Progenitor cell of endocrine pancreas (in vitro differentiated cells): ENCODE results near the gene PPP1R14B. TPM values are rescaled to one million over a fixed set of nuclear protein-coding genes. Genes with fewer than 3 reads are reported as not detected.
A peak's percentile ranks its signal among the peaks of the same experiment; 100 is the strongest.

Experiments used
- DNase-seq: peaks from one replicate; pipeline ENCODE4 v3.0.0; 2021; ENCODE audit warnings: low spot score; ENCODE audit not compliant: unreplicated experiment
- H3K27ac Mint-ChIP-seq: 2 replicates; pipeline ENCODE4 v1.8.0; 2021; ENCODE audit warnings: mild to moderate bottlenecking, moderate library complexity, mixed read lengths
- H3K27me3 Mint-ChIP-seq: 2 replicates; pipeline ENCODE4 v1.8.0; 2021; ENCODE audit warnings: mixed read lengths
- H3K36me3 Mint-ChIP-seq: 2 replicates; pipeline ENCODE4 v1.8.0; 2022; ENCODE audit warnings: mixed read lengths; ENCODE audit not compliant: insufficient read depth
- H3K4me1 Mint-ChIP-seq: 2 replicates; pipeline ENCODE4 v1.8.0; 2021; ENCODE audit warnings: low read depth, mixed read lengths
- H3K4me3 Mint-ChIP-seq: 2 replicates; pipeline ENCODE4 v1.8.0; 2021; ENCODE audit warnings: low read depth, mild to moderate bottlenecking, moderate library complexity, mixed read lengths
- H3K9me3 Mint-ChIP-seq: 2 replicates; pipeline ENCODE4 v1.8.0; 2021; ENCODE audit warnings: low read depth, mixed read lengths
- total RNA-seq: library from RNA; stranded (reverse); gene quantifications from 2 replicates; pipeline ENCODE4 v1.2.1, GENCODE V29; 2021
- TF ChIP-seq, protein P1 (sequence below): fragments of 200-600 bp; sonication (generic); IDR thresholded peaks from one replicate; pipeline ENCODE4 v1.5.0; 2021; ENCODE audit warnings: antibody characterized with exemption, mild to moderate bottlenecking; ENCODE audit not compliant: unreplicated experiment

PPP1R14B gene
- total RNA-seq, 1 donor from 2014 or later = 198 TPM

DNA sequence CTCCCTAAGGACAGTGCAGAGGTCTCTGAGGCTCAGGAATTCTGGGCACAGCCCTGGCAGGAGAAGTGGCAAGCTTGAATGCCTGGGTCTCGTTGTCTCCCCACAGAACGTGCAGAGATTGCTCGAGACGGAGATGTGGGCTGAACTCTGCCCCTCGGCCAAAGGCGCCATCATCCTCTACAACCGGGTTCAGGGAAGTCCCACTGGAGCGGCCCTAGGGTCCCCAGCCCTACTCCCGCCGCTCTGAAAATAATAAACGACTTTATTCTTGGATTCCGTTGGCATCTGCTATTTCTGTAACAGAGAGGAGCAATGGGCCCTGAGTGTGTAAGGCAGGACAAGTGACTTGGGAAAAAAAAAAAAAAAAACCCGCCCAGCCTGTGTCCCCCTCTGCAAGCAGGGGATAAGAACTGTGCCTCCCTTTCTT lies 17.0 kb downstream of the PPP1R14B start:
- Mint-ChIP-seq H3K9me3 (no peaks in the 10 kb centered on the region), H3K36me3 (no peaks in the 10 kb centered on the region), H3K4me3 (peak overlapping the region; percentile 78), H3K27ac (peak overlapping the region; percentile 93), H3K27me3 (no peaks in the 10 kb centered on the region), H3K4me1 (peaks cover 16% of the 10 kb centered on the region)
- no peak for DNase-seq
- TF ChIP-seq, protein P1, sequence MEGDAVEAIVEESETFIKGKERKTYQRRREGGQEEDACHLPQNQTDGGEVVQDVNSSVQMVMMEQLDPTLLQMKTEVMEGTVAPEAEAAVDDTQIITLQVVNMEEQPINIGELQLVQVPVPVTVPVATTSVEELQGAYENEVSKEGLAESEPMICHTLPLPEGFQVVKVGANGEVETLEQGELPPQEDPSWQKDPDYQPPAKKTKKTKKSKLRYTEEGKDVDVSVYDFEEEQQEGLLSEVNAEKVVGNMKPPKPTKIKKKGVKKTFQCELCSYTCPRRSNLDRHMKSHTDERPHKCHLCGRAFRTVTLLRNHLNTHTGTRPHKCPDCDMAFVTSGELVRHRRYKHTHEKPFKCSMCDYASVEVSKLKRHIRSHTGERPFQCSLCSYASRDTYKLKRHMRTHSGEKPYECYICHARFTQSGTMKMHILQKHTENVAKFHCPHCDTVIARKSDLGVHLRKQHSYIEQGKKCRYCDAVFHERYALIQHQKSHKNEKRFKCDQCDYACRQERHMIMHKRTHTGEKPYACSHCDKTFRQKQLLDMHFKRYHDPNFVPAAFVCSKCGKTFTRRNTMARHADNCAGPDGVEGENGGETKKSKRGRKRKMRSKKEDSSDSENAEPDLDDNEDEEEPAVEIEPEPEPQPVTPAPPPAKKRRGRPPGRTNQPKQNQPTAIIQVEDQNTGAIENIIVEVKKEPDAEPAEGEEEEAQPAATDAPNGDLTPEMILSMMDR = no peak

DNA sequence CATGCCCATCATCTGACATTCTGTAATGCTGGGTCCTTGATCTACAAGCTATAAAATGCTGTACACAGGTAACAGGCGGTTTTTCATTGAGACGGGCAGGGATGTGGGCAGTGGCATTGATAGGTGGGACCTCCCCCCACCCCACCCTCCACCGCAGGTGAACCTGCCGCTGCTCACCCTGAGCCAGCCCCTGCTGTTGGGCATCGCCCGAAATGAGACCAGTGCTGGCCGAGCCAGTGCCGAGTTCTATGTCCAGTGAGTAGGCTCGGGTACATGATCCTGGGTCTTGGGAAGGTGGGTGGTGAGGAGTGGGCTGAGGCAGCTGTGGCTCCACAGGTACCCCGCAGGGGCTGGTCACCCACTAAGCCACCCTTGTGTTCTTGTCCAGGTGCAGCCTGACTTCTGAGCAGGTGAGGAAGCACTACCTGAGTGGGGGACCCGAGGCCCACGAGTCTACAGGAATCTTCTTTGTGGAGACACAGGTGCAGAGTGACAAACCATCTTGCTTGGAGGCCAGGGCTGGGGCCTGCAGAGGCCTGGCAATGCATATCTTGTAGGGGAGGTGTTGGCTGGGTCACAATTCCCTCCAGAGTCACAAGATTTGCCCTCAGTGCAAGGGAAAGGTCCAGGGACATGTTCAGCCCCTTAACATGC lies 17.5 kb downstream of the PPP1R14B start:
- DNase-seq = no peak
- TF ChIP-seq, protein P1 = no peak
- no peaks in the 10 kb centered on the region for H3K27me3 Mint-ChIP-seq
- H3K4me1 Mint-ChIP-seq = peaks cover 16% of the 10 kb centered on the region
- H3K9me3 Mint-ChIP-seq = no peaks in the 10 kb centered on the region
- no peaks in the 10 kb centered on the region for H3K36me3 Mint-ChIP-seq
- H3K27ac Mint-ChIP-seq = peak overlapping the region; percentile 93
- peak overlapping the region; percentile 78 for H3K4me3 Mint-ChIP-seq

DNA sequence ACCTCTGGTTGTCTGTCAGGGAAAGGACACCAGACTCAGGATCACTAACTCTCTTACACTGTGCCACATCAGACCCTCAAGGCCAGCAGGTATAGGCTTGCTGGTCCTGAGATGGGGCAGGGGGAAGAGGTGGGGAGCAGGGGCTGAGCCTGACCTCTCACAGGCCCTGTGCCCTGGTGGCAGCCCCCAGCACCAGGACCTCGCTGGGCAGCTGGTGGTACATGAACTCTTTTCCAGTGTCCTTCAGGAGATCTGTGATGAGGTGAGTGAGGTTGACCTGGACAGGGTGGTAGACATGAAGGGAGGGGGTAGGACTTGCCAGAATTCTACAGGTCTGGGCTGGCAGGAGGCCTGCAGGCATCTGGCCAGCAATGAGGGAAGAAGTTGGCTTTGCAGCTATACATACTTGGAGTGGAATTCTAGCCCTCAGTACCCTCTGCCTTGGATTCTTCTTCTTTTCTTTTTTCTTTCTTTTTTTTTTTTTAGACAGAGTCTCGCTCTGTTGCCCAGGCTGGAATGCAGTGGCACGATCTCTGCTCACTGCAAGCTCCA lies 19.3 kb downstream of the PPP1R14B start:
- no peaks in the 10 kb centered on the region for H3K27me3 Mint-ChIP-seq

DNA sequence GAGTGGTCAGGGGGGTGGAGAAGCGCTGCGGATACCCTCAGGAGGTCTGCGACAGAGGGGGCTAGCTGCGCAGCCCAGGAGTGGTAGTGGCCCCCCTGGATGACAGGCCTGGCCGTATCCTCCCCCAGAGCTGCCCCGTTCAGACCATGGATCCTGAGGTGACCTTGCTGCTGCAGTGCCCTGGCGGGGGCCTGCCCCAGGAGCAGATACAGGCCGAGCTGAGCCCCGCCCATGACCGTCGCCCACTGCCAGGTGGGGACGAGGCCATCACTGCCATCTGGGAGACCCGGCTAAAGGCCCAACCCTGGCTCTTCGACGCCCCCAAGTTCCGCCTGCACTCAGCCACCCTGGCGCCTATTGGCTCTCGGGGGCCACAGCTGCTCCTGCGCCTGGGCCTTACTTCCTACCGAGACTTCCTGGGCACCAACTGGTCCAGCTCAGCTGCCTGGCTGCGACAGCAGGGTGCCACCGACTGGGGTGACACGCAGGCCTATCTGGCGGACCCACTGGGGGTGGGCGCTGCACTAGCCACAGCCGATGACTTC lies 20.2 kb downstream of the PPP1R14B start:
- DNase-seq = no peak
- Mint-ChIP-seq H3K4me3 (peak overlapping the region; percentile 87), H3K27me3 (no peaks in the 10 kb centered on the region), H3K36me3 (no peaks in the 10 kb centered on the region), H3K4me1 (peaks cover 16% of the 10 kb centered on the region), H3K27ac (no peak overlapping the region), H3K9me3 (no peaks in the 10 kb centered on the region)
- TF ChIP-seq, protein P1 = no peak

More for the DNA sequence above, 19.3 kb downstream of the PPP1R14B start:
- Mint-ChIP-seq H3K9me3 (no peaks in the 10 kb centered on the region), H3K4me1 (peaks cover 16% of the 10 kb centered on the region), H3K4me3 (peak overlapping the region; percentile 87), H3K36me3 (no peaks in the 10 kb centered on the region), H3K27ac (no peak overlapping the region)
- TF ChIP-seq, protein P1 = no peak
- no peak for DNase-seq

DNA sequence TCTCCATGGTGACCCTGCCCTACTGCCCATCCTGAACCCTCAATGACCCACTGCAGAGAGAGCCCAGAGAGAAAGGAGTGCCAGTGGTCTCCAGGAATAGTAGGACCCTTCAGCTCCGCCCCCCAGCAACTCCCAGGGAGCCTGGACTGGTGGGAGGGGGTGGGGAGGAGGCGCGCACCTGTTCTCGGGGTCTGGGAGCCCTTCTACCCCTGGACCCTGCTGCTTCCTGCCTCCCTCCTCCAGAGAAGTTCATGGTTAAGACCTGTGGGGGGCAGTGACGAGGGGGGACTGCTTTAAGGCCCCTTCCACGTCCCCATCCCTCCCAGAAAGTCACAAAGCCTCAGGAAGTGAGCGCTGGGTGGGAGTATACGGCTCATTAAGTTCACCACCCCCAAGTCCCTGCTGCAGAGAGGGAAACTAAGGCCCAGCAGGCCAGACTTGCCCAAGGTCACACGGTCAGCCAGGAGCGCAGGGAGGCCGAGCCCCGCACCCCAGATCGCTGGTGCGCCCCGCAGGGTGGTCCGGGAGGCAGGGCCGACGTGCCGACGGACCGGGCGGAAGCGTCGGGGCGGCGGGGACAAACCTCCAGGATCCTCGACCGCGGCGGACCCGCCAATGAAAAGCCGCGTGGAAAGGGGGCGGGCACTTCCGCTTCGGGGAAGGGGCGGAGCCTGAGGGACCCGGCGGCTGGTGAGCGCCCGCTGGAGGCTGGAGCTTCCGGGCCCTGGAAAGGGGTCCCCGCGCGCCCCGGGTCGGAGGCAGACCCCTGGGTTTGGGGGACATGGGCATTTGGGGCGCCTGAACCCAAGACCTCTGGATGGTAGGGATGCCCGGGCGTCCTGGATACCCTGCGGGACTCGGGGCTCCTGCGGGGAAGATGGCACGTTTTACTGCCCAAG lies 20.9 kb downstream of the PPP1R14B start, which contains the start of the genes NUDT22 and TRPT1:
Gene NUDT22, plus strand, starts transcription at position 667 of the 899 bp plus-strand sequence. CDS start 379 bp downstream, outside the sequence.
Gene TRPT1, minus strand, starts transcription at position 579 of the 899 bp plus-strand sequence. Its CDS starts 326 bp downstream, at position 253.
- peak; percentile 87 for DNase-seq
- H3K27me3 Mint-ChIP-seq = no peaks in the 10 kb centered on the region
- peak within 1 kb of the TSS; percentile 88 for H3K27ac Mint-ChIP-seq
- H3K9me3 Mint-ChIP-seq = no peaks in the 10 kb centered on the region
- H3K36me3 Mint-ChIP-seq = no peaks in the 10 kb centered on the region
- peak within 1 kb of the TSS; percentile 87 for H3K4me3 Mint-ChIP-seq
- peaks cover 14% of the 10 kb centered on the region for H3K4me1 Mint-ChIP-seq
- TF ChIP-seq, protein P1 = peak; percentile 39
